ENCODE results near the gene CMTM8.
A peak's percentile ranks its signal among the peaks of the same experiment; 100 is the strongest.
"Not testable (repeated sequence)": the region's sequence is repeated elsewhere in the genome, so short reads cannot be mapped to it uniquely, and the experiment has no call there.

CMTM8 gene

GRCh38 chr3:32226875-32227500 is 11.5 kb upstream of the CMTM8 start:
- Histone ChIP-seq H3K36me3 (ENCODE audit: control insufficient read depth in 1 of 2, insufficient read depth in 2 of 2, low read length in 2 of 2) (no peaks in the 10 kb centered on the region), H3K4me2 (ENCODE audit: low read length) (no peak overlapping the region), H2AFZ (ENCODE audit: insufficient read depth, low read length, poor library complexity) (no peak overlapping the region), H3K23ac (ENCODE audit: low read length) (no peak overlapping the region), H4K8ac (ENCODE audit: low read depth, low read length) (no peak overlapping the region), H3K18ac (ENCODE audit: low read length) (no peak overlapping the region), H2BK12ac (ENCODE audit: low read length) (no peak overlapping the region), H3K9ac (ENCODE audit: low read length) (no peak overlapping the region), H4K91ac (ENCODE audit: low read depth, low read length) (no peak overlapping the region), H2BK120ac (ENCODE audit: insufficient read depth, low read length, poor library complexity) (no peak overlapping the region), H3K4me3 (ENCODE audit: low read depth, low read length) (no peak overlapping the region), H3K27ac (ENCODE audit: low read depth, low read length) (no peak overlapping the region), H4K12ac (ENCODE audit: low read depth, low read length) (no peak overlapping the region), H3K27me3 (ENCODE audit: insufficient read depth, low read length) (no peaks in the 10 kb centered on the region), H3K4me1 (ENCODE audit: control insufficient read depth in 1 of 2, insufficient read depth in 2 of 2, low read length in 2 of 2) (peaks cover 0 to 3% of the 10 kb centered on the region in 2 experiments), H3K4ac (ENCODE audit: low read depth, low read length) (no peak overlapping the region), H2AK5ac (ENCODE audit: low read length) (no peak overlapping the region), H3K14ac (ENCODE audit: low read length) (no peak overlapping the region), H3K79me2 (ENCODE audit: control insufficient read depth, insufficient read depth, low read length, poor library complexity) (no peaks in the 10 kb centered on the region), H2BK5ac (ENCODE audit: low read depth, low read length, poor library complexity) (no peak overlapping the region), H3K9me3 (ENCODE audit: insufficient read depth, low read depth, low read length) (peaks cover 1% of the 10 kb centered on the region), H3K79me1 (ENCODE audit: low read length) (no peaks in the 10 kb centered on the region)
- peak in 1 of 2 donors; percentile 46 for DNase-seq
- no CpG with 5 or more reads among the region's 2 CpGs for WGBS (ENCODE audit: extremely low coverage, insufficient coverage, insufficient read length)

GRCh38 chr3:32228743-32229142 is 9.7 kb upstream of the CMTM8 start:
- H2BK5ac ChIP-seq (ENCODE audit: low read depth, low read length, poor library complexity); H2BK120ac ChIP-seq (ENCODE audit: insufficient read depth, low read length, poor library complexity); H3K4ac ChIP-seq (ENCODE audit: low read depth, low read length); H2BK12ac ChIP-seq (ENCODE audit: low read length); H3K9me3 ChIP-seq (ENCODE audit: insufficient read depth, low read depth, low read length); H3K14ac ChIP-seq (ENCODE audit: low read length); H4K8ac ChIP-seq (ENCODE audit: low read depth, low read length); H3K27me3 ChIP-seq (ENCODE audit: insufficient read depth, low read length); H2AK5ac ChIP-seq (ENCODE audit: low read length); H3K4me1 ChIP-seq (ENCODE audit: control insufficient read depth in 1 of 2, insufficient read depth in 2 of 2, low read length in 2 of 2); H3K4me2 ChIP-seq (ENCODE audit: low read length); H4K91ac ChIP-seq (ENCODE audit: low read depth, low read length); H3K79me1 ChIP-seq (ENCODE audit: low read length); H3K36me3 ChIP-seq (ENCODE audit: control insufficient read depth in 1 of 2, insufficient read depth in 2 of 2, low read length in 2 of 2); H3K27ac ChIP-seq (ENCODE audit: low read depth, low read length); H3K4me3 ChIP-seq (ENCODE audit: low read depth, low read length); H2AFZ ChIP-seq (ENCODE audit: insufficient read depth, low read length, poor library complexity); H3K9ac ChIP-seq (ENCODE audit: low read length); H3K18ac ChIP-seq (ENCODE audit: low read length); H4K12ac ChIP-seq (ENCODE audit: low read depth, low read length); H3K23ac ChIP-seq (ENCODE audit: low read length); H3K79me2 ChIP-seq (ENCODE audit: control insufficient read depth, insufficient read depth, low read length, poor library complexity): not testable (repeated sequence)
- no CpG with 5 or more reads among the region's 4 CpGs for WGBS (ENCODE audit: extremely low coverage, insufficient coverage, insufficient read length)
- DNase-seq: peak; percentile 81 to 89

GRCh38 chr3:32229565-32229964 is 8.9 kb upstream of the CMTM8 start:
- Histone ChIP-seq H3K4me2 (ENCODE audit: low read length) (no peak overlapping the region), H3K14ac (ENCODE audit: low read length) (no peak overlapping the region), H2BK12ac (ENCODE audit: low read length) (no peak overlapping the region), H4K12ac (ENCODE audit: low read depth, low read length) (no peak overlapping the region), H3K23ac (ENCODE audit: low read length) (no peak overlapping the region), H3K27ac (ENCODE audit: low read depth, low read length) (no peak overlapping the region), H4K8ac (ENCODE audit: low read depth, low read length) (no peak overlapping the region), H3K79me1 (ENCODE audit: low read length) (no peaks in the 10 kb centered on the region), H3K9ac (ENCODE audit: low read length) (no peak overlapping the region), H3K18ac (ENCODE audit: low read length) (no peak overlapping the region), H3K4me1 (ENCODE audit: control insufficient read depth in 1 of 2, insufficient read depth in 2 of 2, low read length in 2 of 2) (peaks cover 0 to 3% of the 10 kb centered on the region in 2 experiments), H3K9me3 (ENCODE audit: insufficient read depth, low read depth, low read length) (no peaks in the 10 kb centered on the region), H3K79me2 (ENCODE audit: control insufficient read depth, insufficient read depth, low read length, poor library complexity) (no peaks in the 10 kb centered on the region), H2AFZ (ENCODE audit: insufficient read depth, low read length, poor library complexity) (no peak overlapping the region), H3K36me3 (ENCODE audit: control insufficient read depth in 1 of 2, insufficient read depth in 2 of 2, low read length in 2 of 2) (no peaks in the 10 kb centered on the region), H4K91ac (ENCODE audit: low read depth, low read length) (no peak overlapping the region), H3K27me3 (ENCODE audit: insufficient read depth, low read length) (no peaks in the 10 kb centered on the region), H2BK5ac (ENCODE audit: low read depth, low read length, poor library complexity) (no peak overlapping the region), H2BK120ac (ENCODE audit: insufficient read depth, low read length, poor library complexity) (no peak overlapping the region), H2AK5ac (ENCODE audit: low read length) (no peak overlapping the region), H3K4me3 (ENCODE audit: low read depth, low read length) (no peak overlapping the region), H3K4ac (ENCODE audit: low read depth, low read length) (no peak overlapping the region)
- WGBS (ENCODE audit: extremely low coverage, insufficient coverage, insufficient read length): no CpG with 5 or more reads among the region's 4 CpGs
- peak; percentile 67 to 82 for DNase-seq

GRCh38 chr3:32236377-32236776 is 2.1 kb upstream of the CMTM8 start:
- Histone ChIP-seq H2BK5ac (ENCODE audit: low read depth, low read length, poor library complexity) (no peak overlapping the region), H3K4me1 (ENCODE audit: control insufficient read depth in 1 of 2, insufficient read depth in 2 of 2, low read length in 2 of 2) (peaks cover 3 to 6% of the 10 kb centered on the region in 2 experiments), H3K27ac (ENCODE audit: low read depth, low read length) (no peak overlapping the region), H3K23ac (ENCODE audit: low read length) (no peak overlapping the region), H3K14ac (ENCODE audit: low read length) (no peak overlapping the region), H3K4me2 (ENCODE audit: low read length) (no peak overlapping the region), H2BK120ac (ENCODE audit: insufficient read depth, low read length, poor library complexity) (no peak overlapping the region), H3K18ac (ENCODE audit: low read length) (no peak overlapping the region), H3K36me3 (ENCODE audit: control insufficient read depth in 1 of 2, insufficient read depth in 2 of 2, low read length in 2 of 2) (no peaks in the 10 kb centered on the region), H3K79me1 (ENCODE audit: low read length) (no peaks in the 10 kb centered on the region), H4K91ac (ENCODE audit: low read depth, low read length) (no peak overlapping the region), H3K4me3 (ENCODE audit: low read depth, low read length) (no peak overlapping the region), H3K4ac (ENCODE audit: low read depth, low read length) (no peak overlapping the region), H4K12ac (ENCODE audit: low read depth, low read length) (no peak overlapping the region), H3K27me3 (ENCODE audit: insufficient read depth, low read length) (peaks cover 6% of the 10 kb centered on the region), H4K8ac (ENCODE audit: low read depth, low read length) (no peak overlapping the region), H2AK5ac (ENCODE audit: low read length) (no peak overlapping the region), H2AFZ (ENCODE audit: insufficient read depth, low read length, poor library complexity) (no peak overlapping the region), H2BK12ac (ENCODE audit: low read length) (no peak overlapping the region), H3K79me2 (ENCODE audit: control insufficient read depth, insufficient read depth, low read length, poor library complexity) (no peaks in the 10 kb centered on the region), H3K9ac (ENCODE audit: low read length) (no peak overlapping the region), H3K9me3 (ENCODE audit: insufficient read depth, low read depth, low read length) (no peaks in the 10 kb centered on the region)
- no peak for DNase-seq

All from trophoblast cell (in vitro differentiated cells and primary cell).